GM12878 (cell line): Measurements from ENCODE around the gene RAP2C. TPM values are rescaled to one million over a fixed set of nuclear protein-coding genes. Genes with fewer than 3 reads are reported as not detected.

Experiments
- ATAC-seq: fragments of 200-7000 bp; cut with Tn5 transposase; 3 replicates; pipeline ENCODE4 v1.9.1; 2020; ENCODE audit warnings: mild to moderate bottlenecking, moderate library complexity
- BruUV-seq: library from RNA; stranded (reverse); fragments of 400-500 nt; replicated peaks from 2 replicates; lab custom pipeline; 2021; lab: Mats Ljungman, UMichigan
- CTCF ChIA-PET: fragments of 300-600 bp; sonication (Branson Sonifier 250); formaldehyde crosslinking; extraction: SDS; loops from one replicate; lab custom pipeline; 2021; ENCODE audit warnings: inconsistent platforms; lab: Yijun Ruan, JAX
- POLR2A ChIA-PET: fragments of 350-600 bp; formaldehyde crosslinking; extraction: SDS; loops from one replicate; lab custom pipeline; 2021; ENCODE audit warnings: inconsistent platforms; lab: Charles Lee
- RAD21 ChIA-PET: fragments of 300-600 bp; sonication (Branson Sonifier 250); formaldehyde crosslinking; loops from one replicate; lab custom pipeline; 2023; ENCODE audit warnings: antibody characterized with exemption; ENCODE audit not compliant: unreplicated experiment; lab: Charles Lee
- SMC1A ChIA-PET: fragments of 300-600 bp; sonication (Branson Sonifier 250); formaldehyde crosslinking; loops from one replicate; lab custom pipeline; 2023; ENCODE audit not compliant: unreplicated experiment, uncharacterized antibody; lab: Charles Lee
- DNase-seq: peaks from one replicate; pipeline ENCODE4 v3.0.0-alpha.2; 2011; ENCODE audit warnings: low read depth, low spot score
- FAIRE-seq: peaks from 3 replicates; lab custom pipeline; 2011; peaks lifted over from hg19 to GRCh38; lab: Jason Lieb, UNC
- H2AFZ ChIP-seq: 2 replicates; pipeline ENCODE4 v1.6.0; 2011; ENCODE audit warnings: low read depth, low read length, control low read depth; ENCODE audit not compliant: control insufficient read depth
- H3K27ac ChIP-seq: 2 replicates; pipeline ENCODE4 v1.5.1; 2011; ENCODE audit warnings: control low read depth; ENCODE audit not compliant: control insufficient read depth, insufficient read depth
- H3K27me3 ChIP-seq, 2 experiments: replicated peaks in 1 of 2; 2 replicates each; pipeline versions ENCODE4 v1.6.0 to v1.6.1; 2011; ENCODE audit warnings: low read length in 1 of 2; ENCODE audit not compliant: control insufficient read depth in 2 of 2, insufficient read depth in 2 of 2
- H3K36me3 ChIP-seq, 2 experiments: 2 replicates each; pipeline ENCODE4 v1.5.1; 2011; ENCODE audit warnings: low read length in 1 of 2; ENCODE audit not compliant: control insufficient read depth in 2 of 2, insufficient read depth in 2 of 2
- H3K4me1 ChIP-seq: 2 replicates; pipeline ENCODE4 v1.6.1; 2011; ENCODE audit warnings: mild to moderate bottlenecking, low read length, moderate library complexity, mixed read lengths; ENCODE audit not compliant: control insufficient read depth, insufficient read depth
- H3K4me2 ChIP-seq: 2 replicates; pipeline ENCODE4 v1.6.0; 2011; ENCODE audit warnings: control low read depth; ENCODE audit not compliant: control insufficient read depth, insufficient read depth
- H3K4me3 ChIP-seq: fragments of 200-600 bp; sonication (generic); 2 replicates; pipeline ENCODE4 v1.5.1; 2016
- H3K79me2 ChIP-seq: 2 replicates; pipeline ENCODE4 v1.6.0; 2011; ENCODE audit warnings: low read length; ENCODE audit not compliant: control insufficient read depth, insufficient read depth
- H3K9ac ChIP-seq: 2 replicates; pipeline ENCODE4 v1.8.0; 2011; ENCODE audit warnings: low read length, control low read depth, mixed read lengths; ENCODE audit not compliant: control insufficient read depth, insufficient read depth
- H3K9me3 ChIP-seq: replicated peaks from 3 replicates; pipeline ENCODE4 v1.5.1; 2011; ENCODE audit warnings: mild to moderate bottlenecking, low read length; ENCODE audit not compliant: control insufficient read depth, insufficient read depth
- H4K20me1 ChIP-seq: 2 replicates; pipeline ENCODE4 v1.6.0; 2011; ENCODE audit not compliant: control insufficient read depth, insufficient read depth
- CHD4 ChIP-seq: fragments of 200-600 bp; sonication (generic); IDR thresholded peaks from 2 replicates; pipeline ENCODE4 v1.6.1; 2016; ENCODE audit warnings: mild to moderate bottlenecking
- CTCF ChIP-seq, 3 experiments: IDR thresholded peaks in 2 of 3; conservative IDR thresholded peaks in 1 of 3; 2 replicates each; pipeline ENCODE4 v1.5.1; 2011; ENCODE audit warnings: low read depth in 3 of 3, low read length in 3 of 3, mild to moderate bottlenecking in 3 of 3, control low read depth in 2 of 3, moderate library complexity in 2 of 3, inconsistent platforms in 1 of 3, mixed read lengths in 1 of 3; ENCODE audit not compliant: control insufficient read depth in 2 of 3, insufficient read depth in 1 of 3; ENCODE audit errors: extremely low read depth in 1 of 3
- EED ChIP-seq: sonication (generic); IDR thresholded peaks from 2 replicates; pipeline ENCODE4 v1.6.1; 2016; ENCODE audit warnings: antibody characterized with exemption, low read depth
- GABPA ChIP-seq: IDR thresholded peaks from 2 replicates; pipeline ENCODE4 v1.6.1; 2014; ENCODE audit warnings: antibody characterized with exemption, low read depth, mild to moderate bottlenecking, inconsistent platforms
- MAX ChIP-seq: IDR thresholded peaks from 2 replicates; pipeline ENCODE4 v1.6.1; 2012; ENCODE audit warnings: low read depth, low read length, improper control_type of control experiment
- NBN ChIP-seq: fragments of 450-650 bp; IDR thresholded peaks from 2 replicates; pipeline ENCODE4 v1.6.1; 2016
- NR2C1 ChIP-seq: fragments of 450-650 bp; IDR thresholded peaks from 2 replicates; pipeline ENCODE4 v1.6.1; 2017; ENCODE audit warnings: antibody characterized with exemption, mild to moderate bottlenecking, moderate library complexity
- PML ChIP-seq: IDR thresholded peaks from 2 replicates; pipeline ENCODE4 v1.6.1; 2012; ENCODE audit warnings: low read length, inconsistent platforms
- RAD21 ChIP-seq: IDR thresholded peaks from 2 replicates; pipeline ENCODE4 v1.6.1; 2011; ENCODE audit warnings: mild to moderate bottlenecking, low read depth, low read length, moderate library complexity; ENCODE audit not compliant: insufficient read depth
- SREBF1 ChIP-seq: IDR thresholded peaks from 2 replicates; pipeline ENCODE4 v1.6.1; 2012; ENCODE audit warnings: mild to moderate bottlenecking, low read length
- ZBTB4 ChIP-seq: fragments of 450-650 bp; formaldehyde crosslinking; IDR thresholded peaks from 2 replicates; pipeline ENCODE4 v1.4.0; 2022; ENCODE audit warnings: mild to moderate bottlenecking, moderate library complexity
- WGBS: methylation state at CpG from one replicate; pipeline ENCODE4 v1.1.6; 2016; ENCODE audit warnings: low lambda C conversion rate; ENCODE audit not compliant: insufficient replicate concordance, insufficient coverage; ENCODE audit errors: missing lambda C conversion rate; 5-methylcytosine and 5-hydroxymethylcytosine counted together
- in situ Hi-C: fragments of 300-500 bp; cut with MboI; formaldehyde crosslinking; loops from 9 replicates; pipeline ENCODE4 v1.14.3; 2018; ENCODE audit warnings: mixed read lengths
- intact Hi-C: fragments of 100-400 bp; cut with micrococcal nuclease; formaldehyde crosslinking; loops from one replicate; pipeline ENCODE4 v1.14.2; 2022; ENCODE audit not compliant: unreplicated experiment
- polyA plus RNA-seq, 11 experiments: library from polyadenylated mRNA; depleted of rRNA in 4 of 11; unstranded in 6 of 11; stranded (reverse) in 5 of 11; fragments of >200 nt; fragmentation: Nextera tagmentation in 4 of 11; fragmentation: Illumina TruSeq in 1 of 11; extraction: Ambion mirVana in 4 of 11; extraction: Trizol in 1 of 11; gene quantifications; 1 replicate in 1 of 11; 2 replicates in 10 of 11; pipeline versions ENCODE4 v1.2.1 to v1.2.3, GENCODE V29; 2011 to 2016; ENCODE audit warnings: inconsistent platforms in 2 of 11, missing spikeins in 2 of 11, low read depth in 1 of 11
- total RNA-seq, 4 experiments: library from RNA; depleted of rRNA in 3 of 4; stranded (reverse); fragments of >200 nt in 3 of 4; fragmentation: Illumina TruSeq in 1 of 4; extraction: Trizol in 1 of 4; gene quantifications; 2 replicates each; pipeline versions ENCODE4 v1.2.1 to v1.2.3, GENCODE V29; 2013 to 2021

RAP2C gene
- total and polyA plus RNA-seq, 10 of the 15 experiments (the other 5 are each of a cell fraction or from before 2014, with no cell fraction given): 17.1 to 32.1 (median 25.4) TPM

GRCh38 chrX:132171881-132172280 is 47.4 kb downstream of the RAP2C start:
- DNase-seq (no peak), FAIRE-seq (no peak), ATAC-seq (no peak)
- H3K9ac ChIP-seq: no peak overlapping the region
- peaks cover 0 to 3% of the 10 kb centered on the region in 2 experiments; a peak in 1 of 4 replicates for H3K27me3 ChIP-seq
- intact Hi-C loops (no loop called here), in situ Hi-C loops (no loop called here)
- no peak overlapping the region for H3K4me3 ChIP-seq
- no peak overlapping the region for H2AFZ ChIP-seq
- BruUV-seq: no TSS peak
- H4K20me1 ChIP-seq: no peaks in the 10 kb centered on the region
- H3K4me1 ChIP-seq: no peaks in the 10 kb centered on the region
- no peaks in the 10 kb centered on the region for H3K36me3 ChIP-seq
- H3K9me3 ChIP-seq: no peaks in the 10 kb centered on the region
- no peak overlapping the region for H3K27ac ChIP-seq
- 80% methylated on average over 3 of the region's 3 CpGs for WGBS
- ChIA-PET RAD21 (interaction anchor here (1.1 to 3.1 kb wide), 2 partner anchors 47 to 65 kb away, joined by 3 to 13 read pairs; partner anchors contain the start of gene RAP2C), CTCF (interaction anchor here (0.6 to 3.0 kb wide), 2 partner anchors 47 to 49 kb away, joined by 4 to 10 read pairs; partner anchors contain the start of gene RAP2C), SMC1A (no interaction called here), POLR2A (no interaction called here)
- no peak overlapping the region for H3K4me2 ChIP-seq
- no peaks in the 10 kb centered on the region for H3K79me2 ChIP-seq
- TF ChIP-seq EED: no peak
- TF ChIP-seq RAD21: no peak
- TF ChIP-seq PML: no peak
- no peak for TF ChIP-seq NBN
- TF ChIP-seq CHD4: no peak
- no peak for TF ChIP-seq GABPA
- no peak for TF ChIP-seq SREBF1

- FAIRE-seq (no peak), DNase-seq (no peak), ATAC-seq (no peak; the same call in 2 of the 3 replicates)
- Histone ChIP-seq H3K27me3 (peaks cover 0 to 3% of the 10 kb centered on the region in 2 experiments; a peak in 1 of 4 replicates), H4K20me1 (no peaks in the 10 kb centered on the region), H3K4me2 (no peak overlapping the region), H3K27ac (no peak overlapping the region), H3K9me3 (no peaks in the 10 kb centered on the region), H3K79me2 (no peaks in the 10 kb centered on the region), H3K4me3 (no peak overlapping the region), H3K9ac (no peak overlapping the region), H3K4me1 (no peaks in the 10 kb centered on the region), H2AFZ (no peak overlapping the region), H3K36me3 (no peaks in the 10 kb centered on the region)
- intact Hi-C loops (no loop called here), in situ Hi-C loops (no loop called here)
- BruUV-seq: no TSS peak
- ChIA-PET POLR2A (no interaction called here), RAD21 (interaction anchor here (1.1 to 3.1 kb wide), 2 partner anchors 48 to 65 kb away, joined by 3 to 13 read pairs; partner anchors contain the start of gene RAP2C), SMC1A (interaction anchor here (1.0 to 2.0 kb wide), 2 partner anchors 25 to 79 kb away, joined by 4 to 7 read pairs; no protein-coding TSS in a partner anchor), CTCF (interaction anchor here (0.6 to 3.0 kb wide), 2 partner anchors 48 to 49 kb away, joined by 4 to 10 read pairs; partner anchors contain the start of gene RAP2C)
- 17% methylated on average over 3 of the region's 3 CpGs for WGBS
- TF ChIP-seq RAD21 (peak; percentile 37; the same call in 1 of the 2 replicates), CTCF (IDR thresholded peaks at IDR 0.05 in 2 of 3, conservative IDR thresholded peaks at IDR 0.05 in 1 of 3; ENCODE audit: control insufficient read depth in 2 of 3, extremely low read depth in 1 of 3, insufficient read depth in 1 of 3, low read depth in 3 of 3, low read length in 3 of 3) (peak in 2 of 3 experiments; percentile 5 to 12; a peak in 2 of 6 replicates), MAX (no peak), NR2C1 (no peak), ZBTB4 (CRISPR knock-in tag) (no peak)
Measured at GRCh38 chrX:132171478-132171877, 47.8 kb downstream of the RAP2C start.
